Inflammatory macrophage treated with lipopolysaccharide for 1 hour (primary cell): ENCODE measurements around the gene CDRT15.
"Not testable (repeated sequence)": the region's sequence is repeated elsewhere in the genome, so short reads cannot be mapped to it uniquely, and the experiment has no call there.

Experiments
- DNase-seq, 2 donors: peaks; one replicate each; pipeline ENCODE4 v3.0.0-alpha.2; 2020 to 2022

The CDRT15 gene

DNA sequence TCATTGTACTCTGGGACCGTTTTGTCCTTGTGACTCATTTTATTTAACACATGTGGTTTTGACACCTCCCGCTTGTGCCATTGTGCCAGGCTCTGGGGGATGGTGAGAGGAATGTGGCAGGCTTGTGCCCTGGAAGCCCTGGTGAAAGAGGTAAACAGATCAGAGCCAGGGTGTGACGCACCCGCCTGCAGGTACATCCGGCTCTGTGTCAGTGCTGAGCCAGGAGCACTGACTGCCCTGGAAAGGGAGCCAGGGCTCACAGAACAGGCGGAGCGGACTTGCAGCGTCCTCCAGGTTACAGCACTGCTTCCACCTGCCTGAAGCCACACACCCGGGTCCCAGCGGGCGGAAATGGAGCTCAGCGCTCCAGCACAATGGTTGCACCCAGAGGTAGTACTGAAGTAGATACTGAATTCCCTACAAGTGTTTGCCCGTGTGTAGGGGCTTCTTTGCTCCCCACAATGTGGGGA is 30.6 kb downstream of the CDRT15 start:
- DNase-seq: no peak

GRCh38 chr17:14205380-14205779 is 31.3 kb downstream of the CDRT15 start:
- DNase-seq: no peak

DNA sequence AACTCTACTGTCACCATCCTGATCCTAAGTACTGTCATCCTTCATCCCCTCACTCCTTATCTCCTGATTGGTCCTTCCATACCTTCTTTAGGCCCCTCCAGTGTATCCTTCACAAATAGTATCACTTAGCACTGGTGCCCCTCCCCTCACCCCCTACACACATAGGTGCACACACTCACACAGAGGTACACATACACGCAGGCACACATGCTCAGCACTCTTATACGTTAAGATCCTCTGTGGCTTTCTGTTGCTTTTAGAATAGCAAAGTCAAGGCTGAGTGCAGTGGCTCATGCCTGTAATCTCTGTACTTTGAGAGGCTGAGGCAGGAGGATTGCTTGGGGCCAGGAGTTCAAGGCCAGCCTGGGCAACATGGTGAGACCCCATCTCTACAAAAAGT is 32.1 kb downstream of the CDRT15 start:
- no peak for DNase-seq

GRCh38 chr17:14204084-14204483 is 32.6 kb downstream of the CDRT15 start:
- DNase-seq: no peak

DNA sequence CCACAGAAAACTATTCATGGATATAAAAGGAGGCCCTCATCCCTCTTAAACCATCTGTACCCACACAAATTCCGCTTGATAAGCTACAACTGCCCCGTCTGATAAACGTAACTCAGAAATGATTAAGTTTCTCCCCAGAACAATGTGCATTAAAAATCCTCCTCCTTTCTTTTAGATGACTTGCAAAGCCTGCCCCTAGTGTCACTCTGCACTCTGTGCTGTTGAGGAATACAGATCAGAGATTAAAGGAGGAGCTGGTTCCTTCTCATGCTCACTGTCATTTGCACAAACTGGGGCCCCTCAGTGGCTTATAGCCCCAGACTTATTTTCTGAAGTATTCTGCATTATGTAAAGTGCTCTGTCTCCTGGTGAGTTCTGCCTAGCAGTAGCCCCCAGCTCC is 33.3 kb downstream of the CDRT15 start:
- DNase-seq: no peak

DNA sequence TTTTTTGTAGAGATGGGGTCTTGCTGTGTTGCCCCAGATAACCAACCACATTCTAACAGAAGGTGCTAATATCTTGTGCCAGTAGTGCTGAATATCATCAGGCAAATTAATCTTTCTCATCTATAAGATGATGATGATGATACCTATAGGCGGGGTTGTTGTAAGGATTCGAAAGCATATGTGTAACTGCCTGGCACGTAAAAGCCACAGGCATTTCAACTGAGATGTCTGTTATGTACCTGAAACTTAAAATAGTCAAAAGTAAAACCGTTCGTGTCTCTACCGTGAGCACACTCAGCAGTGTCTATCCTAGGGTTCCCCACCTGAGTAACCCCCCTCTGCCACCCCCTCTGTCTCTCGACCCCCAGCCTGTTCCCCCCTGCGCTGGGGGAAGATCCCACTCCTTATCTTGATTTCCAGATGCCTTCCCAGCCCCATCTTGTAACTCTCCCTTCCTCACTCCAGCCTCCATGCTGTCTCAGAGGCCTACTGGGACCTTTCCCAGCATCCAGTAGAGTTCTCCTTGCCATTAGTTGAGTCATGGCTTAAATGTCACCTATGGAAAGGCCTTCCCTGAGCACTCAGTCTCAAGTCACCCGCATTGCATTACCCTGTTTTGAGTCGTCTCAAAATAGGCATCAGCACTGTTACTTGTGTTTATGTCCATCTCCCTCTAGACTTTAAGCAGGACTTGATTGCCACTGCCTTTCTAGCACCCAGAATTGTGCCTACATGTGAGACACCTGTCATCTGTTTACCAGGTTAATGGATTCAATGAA is 34.1 kb downstream of the CDRT15 start:
- DNase-seq: no peak

DNA sequence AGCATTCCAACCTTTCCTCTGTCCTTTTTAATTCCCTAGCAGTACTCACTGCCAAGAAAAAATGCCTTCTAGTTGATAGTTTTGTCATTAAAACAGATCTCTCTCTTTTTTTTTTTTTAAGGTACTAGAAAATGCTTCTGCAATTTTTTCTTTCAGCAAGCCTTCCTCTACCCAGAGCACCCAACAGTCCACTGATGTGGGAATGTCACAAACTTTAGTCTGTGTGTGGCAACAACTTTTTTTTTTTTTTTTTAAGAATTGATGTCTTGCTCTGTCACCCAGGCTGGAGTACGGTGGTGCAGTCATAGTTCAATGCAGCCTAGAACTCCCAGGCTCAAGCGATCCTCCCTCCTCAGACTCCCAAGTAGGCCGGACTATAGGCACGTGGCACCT is 34.7 kb downstream of the CDRT15 start:
- DNase-seq: peak; percentile 25 to 40

DNA sequence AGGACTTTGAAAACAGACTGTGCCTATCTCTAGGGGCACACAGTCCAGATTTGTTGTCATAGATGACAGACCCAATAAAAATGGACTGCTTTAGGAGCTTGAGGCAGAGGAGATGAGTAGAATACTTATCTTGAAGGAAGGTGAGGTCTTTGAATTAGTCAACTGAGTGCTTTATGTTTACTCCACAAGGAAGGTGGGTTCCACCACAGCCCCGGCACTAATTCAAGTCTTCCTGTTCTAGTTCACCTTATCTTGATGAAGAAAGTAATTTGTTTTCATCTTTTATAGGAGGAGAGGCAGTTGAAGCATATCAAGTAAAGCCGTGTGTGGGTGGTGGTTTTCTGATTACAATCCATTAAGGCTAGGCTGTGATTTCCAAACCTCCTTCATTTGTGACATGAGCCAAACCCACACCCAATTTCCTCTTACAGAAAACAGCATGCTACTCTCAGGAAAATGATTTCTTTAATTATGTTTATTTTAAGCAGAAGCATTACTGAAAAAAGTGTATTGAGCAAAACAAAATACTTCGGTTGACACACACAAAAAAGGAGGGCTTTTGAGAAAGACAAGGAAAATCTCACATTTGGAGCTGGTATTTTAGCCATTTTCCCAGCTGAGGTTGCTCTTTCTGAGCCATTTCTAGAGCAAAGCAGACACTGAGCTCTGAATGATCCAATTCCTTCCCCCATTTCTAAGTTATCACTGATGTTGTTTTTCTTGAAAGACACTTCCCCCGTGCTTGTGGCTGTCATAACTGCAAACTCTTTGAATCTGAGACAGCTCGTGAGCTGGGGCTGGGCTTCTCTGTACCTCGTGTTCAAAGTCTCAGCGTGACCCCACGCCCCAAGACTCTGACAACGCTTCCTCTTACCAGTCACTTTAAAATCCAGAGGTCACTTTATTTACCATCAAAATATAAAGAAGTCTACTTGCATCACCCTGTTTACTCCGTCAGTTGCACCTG is 35.4 kb downstream of the CDRT15 start:
- DNase-seq: peak; percentile 56 to 74

- DNase-seq: no peak
These were observed 36.3 kb downstream of the CDRT15 start for GRCh38 chr17:14200354-14200753.

DNA sequence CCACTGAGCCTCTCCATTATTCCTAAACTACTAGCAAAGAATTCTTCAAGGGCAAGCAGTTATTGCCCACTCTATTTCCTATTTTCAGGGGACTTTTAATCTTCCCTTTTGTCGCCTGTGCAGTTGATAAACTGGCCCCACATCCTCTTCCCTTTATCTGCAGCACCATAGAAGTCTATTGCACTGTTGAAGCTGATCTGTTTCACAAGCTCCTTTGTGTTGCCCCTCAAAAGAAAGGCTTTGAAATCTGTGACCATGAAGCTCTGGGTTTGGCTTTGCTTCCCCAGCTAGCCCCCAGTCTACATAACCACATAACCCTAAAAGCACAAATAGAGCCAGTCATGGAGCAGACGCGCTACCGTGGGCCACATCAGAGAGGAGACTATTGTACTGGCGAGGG is 37.1 kb downstream of the CDRT15 start:
- peak in 1 of 2 donors; percentile 3 for DNase-seq

DNA sequence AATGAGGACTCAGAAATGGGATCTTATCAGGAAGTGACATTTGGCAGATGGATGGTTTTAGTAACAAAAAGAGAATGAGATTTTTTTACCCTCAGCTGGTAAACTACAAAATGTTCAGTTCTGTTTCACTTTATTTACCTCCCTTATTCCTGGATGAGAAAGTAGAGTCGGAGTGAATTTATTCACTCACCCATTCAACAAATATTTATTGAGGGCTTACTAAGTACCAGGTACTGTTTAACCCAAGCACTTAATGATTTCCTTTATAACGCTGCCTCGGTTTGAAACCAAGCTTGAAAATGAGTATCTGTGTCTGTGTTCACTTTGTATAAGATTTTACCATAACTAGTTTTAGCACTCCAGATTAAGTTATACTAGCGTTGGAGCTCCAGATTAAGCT is 38.1 kb downstream of the CDRT15 start:
- DNase-seq: no peak

GRCh38 chr17:14198013-14198412 is 38.6 kb downstream of the CDRT15 start:
- no peak for DNase-seq

DNA sequence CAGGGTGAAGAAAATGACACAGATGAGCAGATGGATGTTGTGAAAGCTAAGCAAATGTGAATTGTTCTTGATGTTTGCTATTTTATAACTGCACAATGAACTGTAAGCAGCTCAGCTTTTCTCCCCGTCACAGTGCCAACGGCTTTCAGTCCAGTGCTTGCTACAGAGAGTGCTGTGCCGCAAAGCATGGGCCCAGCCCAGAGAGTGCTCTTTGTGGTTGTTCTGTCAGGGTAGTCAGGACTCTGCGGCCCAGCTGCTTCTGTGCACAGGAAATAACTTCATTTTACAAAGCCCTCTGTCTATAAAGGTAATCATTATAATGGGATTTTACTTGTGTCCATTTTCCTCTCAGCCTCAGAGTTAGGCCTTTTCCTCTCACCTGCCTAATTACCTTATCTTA is 39.1 kb downstream of the CDRT15 start:
- no peak for DNase-seq

DNA sequence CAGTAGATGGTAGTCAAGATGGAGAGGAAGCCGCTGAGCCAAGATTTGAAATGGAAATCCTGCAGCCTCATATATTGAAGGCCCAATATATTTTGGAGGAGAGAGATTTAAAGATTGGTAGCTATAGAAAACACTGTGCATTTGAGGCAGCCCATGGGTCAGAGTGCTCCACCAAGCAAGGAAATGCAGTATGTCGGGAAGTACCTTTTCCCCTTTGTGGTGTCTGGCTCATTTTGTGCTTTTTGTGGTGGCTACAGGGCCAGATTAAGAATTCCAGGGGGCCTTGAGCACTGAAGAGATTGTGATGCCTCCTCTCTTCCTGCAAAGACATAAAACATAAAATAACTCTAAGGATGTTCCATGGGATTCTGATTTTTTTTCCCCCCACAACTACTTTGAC is 39.6 kb downstream of the CDRT15 start:
- DNase-seq: no peak

DNA sequence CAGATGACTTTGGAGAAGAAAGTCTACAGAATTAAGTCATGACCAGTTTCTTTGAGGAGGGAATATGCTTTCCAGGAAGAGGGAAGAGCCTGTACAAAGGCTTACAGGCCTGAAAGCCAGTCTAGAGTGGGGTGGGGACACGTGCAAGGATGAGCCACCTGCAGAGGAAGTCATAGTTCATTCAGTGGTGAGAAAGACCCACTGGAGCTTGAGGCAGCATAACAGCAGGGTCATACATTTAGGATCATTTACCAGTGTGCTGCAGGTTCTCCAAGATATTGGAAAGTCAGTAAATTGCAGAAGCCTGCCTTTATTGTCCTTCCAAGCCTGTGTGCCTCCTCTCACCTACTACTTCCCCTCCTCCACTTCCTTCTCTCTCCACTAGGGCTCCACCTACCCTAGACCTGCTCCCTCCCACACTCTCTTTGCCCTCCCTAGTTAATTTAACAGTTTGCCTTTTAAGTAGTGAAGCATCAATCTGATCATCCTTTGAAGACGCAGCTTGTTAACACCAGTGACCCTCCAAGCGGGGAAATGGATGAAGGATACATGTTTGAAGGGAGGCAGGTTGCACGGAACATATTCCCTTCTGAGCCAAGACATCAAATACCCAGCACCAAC is 40.2 kb downstream of the CDRT15 start:
- no peak for DNase-seq

- not testable (repeated sequence) for DNase-seq
These were observed 43.9 kb downstream of the CDRT15 start for GRCh38 chr17:14192636-14193344.

GRCh38 chr17:14192039-14192438 is 44.6 kb downstream of the CDRT15 start:
- DNase-seq: not testable (repeated sequence)

GRCh38 chr17:14191469-14191868 is 45.2 kb downstream of the CDRT15 start:
- DNase-seq: not testable (repeated sequence)

DNA sequence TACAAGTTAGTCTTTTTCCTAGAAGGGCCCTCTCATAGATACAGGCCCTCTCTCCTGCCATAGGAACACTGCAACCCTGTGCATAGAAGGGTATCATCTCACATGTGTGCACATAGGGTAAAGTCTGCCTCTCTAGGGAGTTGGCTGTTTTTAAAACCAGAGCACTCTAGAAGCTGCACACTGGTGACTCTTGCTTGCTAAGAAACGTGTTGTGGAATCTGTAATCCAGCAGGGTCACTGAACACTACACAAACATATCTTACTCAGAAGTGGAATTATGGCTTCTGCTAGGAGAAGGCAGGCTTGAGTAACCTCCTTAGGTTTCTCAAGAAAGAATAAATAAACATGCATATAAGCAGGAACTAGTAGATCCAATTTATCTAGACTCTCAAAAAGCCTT is 45.9 kb downstream of the CDRT15 start:
- DNase-seq: not testable (repeated sequence)

DNA sequence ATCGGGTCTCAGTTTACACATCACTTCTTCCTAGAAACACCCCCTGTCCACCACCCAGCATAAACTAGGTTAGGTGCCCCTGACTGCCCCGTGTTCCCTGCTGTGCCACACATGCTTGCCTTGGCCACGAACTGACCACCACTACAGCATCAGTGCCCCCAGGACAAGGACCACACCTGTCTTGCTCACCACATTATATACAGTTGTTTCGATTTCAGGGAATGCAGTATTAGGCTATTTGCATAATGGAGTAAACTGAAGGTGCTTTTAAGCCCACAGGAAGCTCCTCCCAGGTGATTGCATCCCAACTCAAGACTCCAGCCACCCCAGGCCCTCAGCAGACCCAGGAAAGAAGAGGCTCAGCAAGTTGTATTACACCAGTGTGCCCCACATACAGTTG is 50.2 kb downstream of the CDRT15 start:
- DNase-seq: not testable (repeated sequence)
